GM19238 (cell line): ENCODE data around the gene JPT1.

ENCODE experiments used
- DNase-seq: peaks from one replicate; pipeline ENCODE4 v3.0.0; 2011; ENCODE audit warnings: low spot score; ENCODE audit not compliant: insufficient read length

JPT1 gene

GRCh38 chr17:75105126-75106080 is 48.9 kb downstream of the JPT1 start:
- DNase-seq: peak; percentile 66

- no peak for DNase-seq
These were observed 50.4 kb downstream of the JPT1 start for GRCh38 chr17:75103601-75104554.

GRCh38 chr17:75102385-75102821 is 51.9 kb downstream of the JPT1 start:
- no peak for DNase-seq

- DNase-seq: no peak
These were observed 54.3 kb downstream of the JPT1 start for GRCh38 chr17:75099881-75100595.

GRCh38 chr17:75098861-75099260 is 55.5 kb downstream of the JPT1 start:
- no peak for DNase-seq

GRCh38 chr17:75097865-75098264 is 56.4 kb downstream of the JPT1 start:
- no peak for DNase-seq

GRCh38 chr17:75096082-75096625 is 58.2 kb downstream of the JPT1 start:
- no peak for DNase-seq

- DNase-seq: no peak
These were observed 59.4 kb downstream of the JPT1 start for GRCh38 chr17:75094871-75095399.

GRCh38 chr17:75093548-75094158 is 60.7 kb downstream of the JPT1 start:
- no peak for DNase-seq

GRCh38 chr17:75091855-75092327 is 62.4 kb downstream of the JPT1 start:
- DNase-seq: no peak

- no peak for DNase-seq
These were observed 63.1 kb downstream of the JPT1 start for GRCh38 chr17:75090871-75091854.

GRCh38 chr17:75088465-75089417 is 65.6 kb downstream of the JPT1 start:
- DNase-seq: no peak

- peak; percentile 73 for DNase-seq
These were observed 66.5 kb downstream of the JPT1 start, which contains the start of gene SLC16A5 for GRCh38 chr17:75087558-75088453. TSS of gene SLC16A5 (plus strand) at chr17:75087954. CDS start at chr17:75093637, 5,683 bp downstream.

GRCh38 chr17:75087182-75087557 is 67.1 kb downstream of the JPT1 start:
- DNase-seq: no peak

GRCh38 chr17:75086496-75087181 is 67.7 kb downstream of the JPT1 start:
- no peak for DNase-seq
